DLD1 (cell line): Measurements from ENCODE around the gene TMEM200A.

Source experiments
- in situ Hi-C: cut with HindIII; loops from 2 replicates; pipeline ENCODE4 v1.10.0; 2017; ENCODE audit warnings: low sequenced_read_pairs

The TMEM200A gene

GRCh38 chr6:130482645-130483390 lies 117.0 kb downstream of the TMEM200A start:
- in situ Hi-C loops: no loop called here

- in situ Hi-C loops: no loop called here
Observed at GRCh38 chr6:130485870-130486269, 120.1 kb downstream of the TMEM200A start.

DNA sequence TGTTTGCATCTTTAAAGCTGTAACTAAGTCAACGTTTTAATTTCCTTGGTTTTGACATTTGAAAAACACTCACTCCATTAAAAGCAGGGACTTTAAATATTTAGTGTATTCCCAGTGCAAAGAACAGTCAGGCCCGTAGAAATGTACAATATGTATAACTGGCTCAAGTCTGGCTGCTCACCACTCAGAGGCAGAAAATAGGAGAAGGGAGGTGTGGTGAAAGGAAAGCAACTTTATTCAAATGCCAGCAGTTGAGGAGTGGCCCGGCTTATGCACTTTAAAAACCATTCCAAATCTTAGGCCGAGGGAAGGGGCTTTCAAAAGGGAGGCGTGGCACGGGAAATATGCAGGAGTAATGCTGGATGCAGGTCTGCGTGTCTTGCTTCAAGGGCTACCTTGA lies 120.6 kb downstream of the TMEM200A start:
- in situ Hi-C loops: no loop called here

DNA sequence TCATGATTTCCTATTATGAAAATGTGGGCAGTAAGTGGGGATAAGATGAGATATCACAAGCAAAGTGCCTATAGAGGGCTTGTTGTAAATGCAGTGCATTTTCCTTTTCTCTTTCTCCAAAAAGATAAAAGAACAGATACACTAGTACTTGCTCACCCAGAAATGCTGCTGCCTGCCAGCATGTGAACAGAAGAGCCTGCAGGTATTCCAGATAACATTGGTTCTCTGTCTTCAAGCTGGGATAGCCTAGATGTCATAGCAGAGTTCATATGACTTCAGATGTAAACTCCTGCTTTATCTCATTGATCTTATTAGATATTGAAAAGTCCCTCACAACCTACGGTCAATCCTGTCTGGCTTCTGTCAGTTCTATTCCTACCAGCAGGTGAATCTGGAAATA lies 123.7 kb downstream of the TMEM200A start:
- in situ Hi-C loops: no loop called here
